Measurements from ENCODE around the gene EEF1AKMT2. TPM values are rescaled to one million over a fixed set of nuclear protein-coding genes. Genes with fewer than 3 reads are reported as not detected.

EEF1AKMT2 gene
- total RNA-seq, 1 donor from 2014 or later = 18.4 TPM

GRCh38 chr10:124744102-124745050, 47.3 kb downstream of the EEF1AKMT2 start, which contains the start of gene FAM53B:
Gene FAM53B (minus strand): TSS chr10:124744378. CDS start chr10:124706713, 37,665 bp downstream.
- Mint-ChIP-seq H3K36me3 (ENCODE audit: unreplicated experiment) (no peaks in the 10 kb centered on the region), H3K9me3 (ENCODE audit: unreplicated experiment) (peaks cover 4% of the 10 kb centered on the region), H3K27me3 (ENCODE audit: unreplicated experiment) (peaks cover 12% of the 10 kb centered on the region), H3K27ac (ENCODE audit: unreplicated experiment) (peak within 1 kb of the TSS; percentile 99), H3K4me1 (ENCODE audit: low read depth, unreplicated experiment) (peaks cover 22% of the 10 kb centered on the region), H3K4me3 (ENCODE audit: unreplicated experiment) (peak within 1 kb of the TSS; percentile 90)
- TF ChIP-seq CTCF (IDR thresholded peaks at IDR 0.05; ENCODE audit: partially characterized antibody, unreplicated experiment) = no peak
- peak; percentile 87 for DNase-seq

- Mint-ChIP-seq H3K27ac (ENCODE audit: unreplicated experiment) (peak overlapping the region; percentile 99), H3K27me3 (ENCODE audit: unreplicated experiment) (peaks cover 15% of the 10 kb centered on the region), H3K36me3 (ENCODE audit: unreplicated experiment) (no peaks in the 10 kb centered on the region), H3K9me3 (ENCODE audit: unreplicated experiment) (peaks cover 5% of the 10 kb centered on the region), H3K4me1 (ENCODE audit: low read depth, unreplicated experiment) (peaks cover 31% of the 10 kb centered on the region), H3K4me3 (ENCODE audit: unreplicated experiment) (peak overlapping the region; percentile 90)
- peak; percentile 52 for DNase-seq
- TF ChIP-seq CTCF (IDR thresholded peaks at IDR 0.05; ENCODE audit: partially characterized antibody, unreplicated experiment) = no peak
Measured at GRCh38 chr10:124743191-124744101, 48.2 kb downstream of the EEF1AKMT2 start.

- H3K27ac Mint-ChIP-seq (ENCODE audit: unreplicated experiment) = peak overlapping the region; percentile 99
- peak; percentile 60 for DNase-seq
- H3K4me1 Mint-ChIP-seq (ENCODE audit: low read depth, unreplicated experiment) = peaks cover 40% of the 10 kb centered on the region
- H3K36me3 Mint-ChIP-seq (ENCODE audit: unreplicated experiment) = no peaks in the 10 kb centered on the region
- peaks cover 6% of the 10 kb centered on the region for H3K9me3 Mint-ChIP-seq (ENCODE audit: unreplicated experiment)
- TF ChIP-seq CTCF (IDR thresholded peaks at IDR 0.05; ENCODE audit: partially characterized antibody, unreplicated experiment) = peak; percentile 28
- H3K4me3 Mint-ChIP-seq (ENCODE audit: unreplicated experiment) = peak overlapping the region; percentile 90
- peaks cover 15% of the 10 kb centered on the region for H3K27me3 Mint-ChIP-seq (ENCODE audit: unreplicated experiment)
Measured at GRCh38 chr10:124742413-124743190, 49.1 kb downstream of the EEF1AKMT2 start.

- peak; percentile 50 for DNase-seq
- Mint-ChIP-seq H3K36me3 (ENCODE audit: unreplicated experiment) (no peaks in the 10 kb centered on the region), H3K4me1 (ENCODE audit: low read depth, unreplicated experiment) (peaks cover 46% of the 10 kb centered on the region), H3K27ac (ENCODE audit: unreplicated experiment) (peak overlapping the region; percentile 99), H3K9me3 (ENCODE audit: unreplicated experiment) (peaks cover 6% of the 10 kb centered on the region), H3K27me3 (ENCODE audit: unreplicated experiment) (peaks cover 15% of the 10 kb centered on the region), H3K4me3 (ENCODE audit: unreplicated experiment) (peak overlapping the region; percentile 90)
- no peak for TF ChIP-seq CTCF (IDR thresholded peaks at IDR 0.05; ENCODE audit: partially characterized antibody, unreplicated experiment)
Measured at GRCh38 chr10:124741922-124742412, 49.7 kb downstream of the EEF1AKMT2 start.
